Stimulated activated CD4-positive, alpha-beta T cell treated with anti-CD3 and anti-CD28 coated beads, TNF-alpha, amount 100 ng/mL, for 48 hours (primary cell): Measurements from ENCODE around the gene TTC33.
A peak's percentile ranks its signal among the peaks of the same experiment; 100 is the strongest.
"Not testable (repeated sequence)": the region's sequence is repeated elsewhere in the genome, so short reads cannot be mapped to it uniquely, and the experiment has no call there.

ENCODE experiments used
- DNase-seq, 3 donors: peaks; one replicate each; pipeline ENCODE4 v3.0.0-alpha.2; 2020; ENCODE audit warnings: low read depth in 3 of 3

Gene TTC33

DNA sequence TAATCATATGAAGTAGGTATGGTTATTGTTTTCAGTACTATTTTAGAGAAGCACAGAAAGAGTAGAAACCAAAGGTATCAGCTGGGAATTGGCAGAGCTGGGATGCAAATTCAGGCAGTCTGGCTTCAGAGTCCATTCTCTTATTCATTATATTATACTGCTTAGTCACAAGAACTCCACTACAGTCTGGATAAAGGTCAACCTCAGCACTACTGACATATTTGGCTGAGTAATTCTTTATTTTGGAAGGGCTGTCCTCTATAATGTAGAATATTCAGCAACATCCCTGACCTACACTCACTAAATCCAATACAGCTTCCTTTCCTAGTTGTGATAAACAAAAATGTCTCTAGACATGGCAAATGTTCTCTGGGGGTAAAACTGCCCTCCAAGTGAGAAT is 38.5 kb downstream of the TTC33 start:
- DNase-seq, result no peak

DNA sequence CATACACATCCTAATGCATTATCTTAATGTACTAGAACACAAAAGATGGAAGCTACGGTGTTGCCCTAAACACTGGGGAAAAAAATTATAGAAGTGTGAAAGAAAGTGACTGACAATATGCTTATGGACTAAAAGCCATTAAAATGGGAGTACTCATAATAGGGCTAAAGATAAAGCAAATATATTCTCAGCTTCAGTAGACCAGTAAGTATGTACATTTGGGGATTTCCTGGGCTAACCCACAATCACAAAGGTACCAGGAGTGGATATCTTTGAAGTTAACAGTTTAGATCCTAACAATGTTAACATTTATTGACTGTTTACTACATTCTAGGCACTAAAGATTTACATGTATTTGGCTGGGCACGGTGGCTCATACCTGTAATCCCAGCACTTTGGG is 39.2 kb downstream of the TTC33 start:
- no peak for DNase-seq

DNA sequence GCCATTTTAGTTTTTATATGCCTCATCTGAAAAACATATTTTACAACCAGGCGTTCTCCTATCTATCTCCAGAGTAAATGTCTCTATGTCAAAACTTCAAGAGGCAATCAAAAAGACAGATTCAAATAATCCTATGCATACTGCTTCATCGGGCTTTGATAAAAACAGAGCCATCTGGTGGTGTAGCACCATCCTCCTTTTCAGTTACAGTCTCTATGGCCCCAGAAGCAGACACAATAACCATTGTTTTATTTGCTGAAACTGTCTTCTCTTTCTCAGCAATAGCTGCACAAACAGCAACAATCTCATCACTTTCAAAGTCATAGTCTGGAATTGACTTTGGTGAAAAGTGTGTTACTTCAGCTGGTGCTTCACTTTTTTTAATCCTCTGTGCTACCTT is 39.8 kb downstream of the TTC33 start:
- no peak for DNase-seq

DNA sequence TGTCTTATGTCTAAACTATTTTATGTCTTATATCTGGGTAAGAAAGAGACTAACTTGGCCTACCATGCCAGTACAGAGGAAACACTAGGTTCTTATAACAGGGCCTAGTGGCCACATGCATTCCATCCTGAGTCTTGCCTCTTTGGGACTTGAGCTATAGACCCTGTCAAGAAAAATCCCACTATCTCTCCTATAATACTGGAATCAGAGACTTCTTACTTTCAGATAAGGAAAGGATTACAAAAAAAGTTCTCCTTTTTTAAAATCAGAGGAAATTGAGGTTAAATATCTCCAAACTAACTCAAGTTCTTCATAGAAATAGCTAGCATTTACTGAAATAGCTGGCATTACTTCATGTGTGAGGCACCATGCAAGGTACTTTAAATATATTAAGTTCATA is 41.8 kb downstream of the TTC33 start:
- no peak for DNase-seq

DNA sequence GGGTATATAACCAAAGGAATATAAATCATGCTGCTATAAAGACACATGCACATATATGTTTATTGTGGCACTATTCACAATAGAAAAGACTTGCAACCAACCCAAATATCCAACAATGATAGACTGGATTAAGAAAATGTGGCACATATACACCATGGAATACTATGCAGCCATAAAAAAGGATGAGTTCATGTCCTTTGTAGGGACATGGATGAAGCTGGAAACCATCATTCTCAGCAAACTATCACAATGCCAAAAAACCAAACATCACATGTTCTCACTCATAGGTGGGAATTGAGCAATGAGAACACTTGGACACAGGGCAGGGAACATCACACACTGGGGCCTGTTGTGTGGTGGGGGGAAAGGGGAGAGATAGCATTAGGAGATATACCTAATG is 45.2 kb downstream of the TTC33 start:
- DNase-seq, result not testable (repeated sequence)

DNA sequence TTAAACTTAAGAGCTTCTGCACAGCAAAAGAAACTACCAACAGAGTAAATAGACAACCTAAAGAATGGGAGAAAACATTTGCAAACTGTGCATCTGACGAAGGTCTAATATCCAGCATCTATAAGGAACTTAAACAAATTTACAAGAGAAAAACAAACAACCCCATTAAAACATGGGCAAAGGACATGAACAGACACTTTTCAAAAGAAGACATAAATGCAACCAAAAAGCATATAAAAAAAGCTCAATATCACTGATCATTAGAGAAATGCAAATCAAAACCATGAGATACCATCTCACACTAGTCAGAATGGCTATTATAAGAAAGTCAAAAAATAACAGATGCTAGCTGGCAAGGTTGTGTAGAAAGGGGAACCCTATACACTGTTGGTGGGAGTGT is 50.3 kb downstream of the TTC33 start:
- not testable (repeated sequence) for DNase-seq

DNA sequence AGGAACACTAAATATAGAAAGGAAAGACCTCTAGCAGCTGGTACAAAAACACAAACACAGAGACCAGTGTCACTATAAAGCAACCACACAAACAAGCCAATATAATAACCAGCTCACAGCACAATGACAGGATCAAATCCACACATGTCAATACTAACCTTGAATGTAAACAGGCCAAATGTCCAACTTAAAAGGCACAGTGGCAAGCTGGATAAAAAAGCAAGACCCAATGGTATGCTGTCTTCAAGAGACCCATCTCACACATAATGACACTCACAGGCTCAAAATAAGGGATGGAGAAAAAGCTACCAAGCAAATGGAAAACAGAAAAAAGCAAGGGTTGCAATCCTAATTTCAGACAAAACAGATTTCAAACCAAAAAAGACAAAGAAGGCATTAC is 53.7 kb downstream of the TTC33 start:
- not testable (repeated sequence) for DNase-seq

DNA sequence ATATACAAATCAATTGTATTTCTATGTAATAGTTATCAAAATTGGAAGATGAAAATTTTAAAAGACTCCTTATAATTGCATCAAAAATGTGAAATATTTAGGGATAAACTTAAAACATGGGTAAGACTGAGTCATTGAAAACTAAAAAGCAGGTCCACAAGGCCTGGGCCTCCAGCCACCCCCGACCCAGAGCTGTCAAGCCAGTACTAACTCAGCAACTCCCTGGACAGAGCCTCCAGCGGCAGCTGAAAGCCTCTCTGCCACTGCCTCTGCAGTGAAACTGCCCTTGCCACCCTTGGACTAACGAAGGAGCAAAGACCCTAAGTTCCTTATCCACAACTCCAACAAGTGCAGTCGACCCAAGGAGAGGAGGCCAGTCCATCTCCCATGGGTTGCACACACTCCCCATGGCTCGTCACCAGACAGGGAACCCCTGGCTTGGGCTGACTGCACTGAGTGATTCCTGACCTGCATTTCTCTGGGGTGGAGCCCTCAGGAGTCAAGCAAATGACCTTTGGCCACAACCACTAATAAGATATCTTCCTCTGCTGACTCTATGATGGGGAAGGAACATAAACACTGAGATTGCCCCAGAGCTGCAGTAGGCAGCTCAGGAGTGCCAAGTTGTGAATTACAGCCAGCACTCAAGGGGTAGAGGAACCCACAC is 55.5 kb downstream of the TTC33 start:
- no peak for DNase-seq

DNA sequence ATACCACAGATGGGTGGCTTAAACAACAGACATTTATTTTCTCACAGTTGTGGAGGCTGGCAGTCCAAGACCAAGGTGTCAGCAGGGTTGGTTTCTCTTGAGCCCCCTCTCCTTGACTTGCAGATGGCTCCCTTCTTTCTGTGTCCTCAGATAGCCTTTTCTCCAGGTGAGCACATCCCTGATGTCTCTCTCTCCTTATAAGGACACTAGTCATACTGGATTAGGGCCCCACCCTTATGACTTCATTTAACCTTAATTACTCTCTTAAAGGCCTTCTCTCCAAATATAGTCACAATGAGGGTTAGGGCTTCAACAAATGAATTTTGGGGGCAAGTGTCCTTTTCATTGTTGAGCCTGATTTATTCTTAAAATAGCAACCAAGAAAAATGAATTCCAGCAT is 61.3 kb downstream of the TTC33 start:
- DNase-seq, result no peak

DNA sequence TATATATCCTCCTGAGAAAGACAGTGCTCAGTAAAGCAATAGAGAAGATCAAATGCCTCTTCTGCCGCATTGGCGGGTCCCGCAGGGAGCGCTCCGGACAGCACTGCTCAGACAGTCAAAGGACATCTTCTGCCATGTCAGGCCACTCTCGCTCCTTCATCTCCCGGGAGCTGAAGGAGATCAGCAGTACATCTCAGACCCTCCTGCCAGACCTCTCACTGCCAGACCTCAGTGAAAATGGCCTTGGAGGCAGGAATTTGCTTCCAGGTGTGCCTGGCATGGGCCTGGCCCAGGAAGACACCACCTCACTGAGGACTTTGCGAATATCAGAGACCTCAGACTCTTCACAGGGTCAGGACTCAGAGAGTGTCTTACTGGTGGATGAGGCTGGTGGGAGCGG is 63.9 kb downstream of the TTC33 start:
- no peak for DNase-seq

DNA sequence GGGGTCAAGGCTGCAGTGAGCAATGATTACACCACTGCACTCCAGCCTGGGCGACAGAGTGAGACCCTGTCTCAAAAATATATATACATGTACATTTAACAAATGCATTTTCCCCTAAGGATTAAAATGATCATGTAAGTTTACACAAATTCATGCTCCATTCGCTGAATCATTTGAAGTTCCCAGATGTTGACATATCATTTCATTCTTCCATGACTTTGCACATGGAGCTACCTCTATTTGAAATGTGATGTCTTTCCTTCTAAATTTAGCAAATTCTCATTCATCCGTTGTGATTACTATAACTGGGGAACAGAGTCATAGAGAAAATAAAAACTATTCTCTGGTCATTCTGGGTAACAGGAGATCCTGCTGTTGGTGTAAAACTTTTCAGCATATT is 65.5 kb downstream of the TTC33 start:
- no peak for DNase-seq

DNA sequence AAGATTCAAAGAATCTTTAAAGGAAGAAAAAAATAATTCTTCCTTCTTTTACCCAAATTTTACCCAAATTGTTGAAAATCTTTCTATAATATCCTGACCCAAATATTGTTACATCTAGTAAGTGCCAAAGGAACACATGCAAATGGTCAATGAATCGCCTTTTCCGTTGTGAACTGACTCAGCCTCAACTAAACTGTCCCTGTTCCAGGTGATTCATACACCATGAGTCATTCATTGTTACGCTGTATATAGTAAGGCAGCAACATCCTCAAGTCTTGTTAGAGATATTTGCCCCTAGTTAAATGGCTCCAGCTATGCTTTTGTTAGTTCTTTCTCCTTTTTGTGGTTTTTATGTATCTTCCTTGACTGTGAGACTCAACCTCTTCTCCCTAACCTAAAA is 66.3 kb downstream of the TTC33 start:
- DNase-seq, result peak in 1 of 3 donors; percentile 21

DNA sequence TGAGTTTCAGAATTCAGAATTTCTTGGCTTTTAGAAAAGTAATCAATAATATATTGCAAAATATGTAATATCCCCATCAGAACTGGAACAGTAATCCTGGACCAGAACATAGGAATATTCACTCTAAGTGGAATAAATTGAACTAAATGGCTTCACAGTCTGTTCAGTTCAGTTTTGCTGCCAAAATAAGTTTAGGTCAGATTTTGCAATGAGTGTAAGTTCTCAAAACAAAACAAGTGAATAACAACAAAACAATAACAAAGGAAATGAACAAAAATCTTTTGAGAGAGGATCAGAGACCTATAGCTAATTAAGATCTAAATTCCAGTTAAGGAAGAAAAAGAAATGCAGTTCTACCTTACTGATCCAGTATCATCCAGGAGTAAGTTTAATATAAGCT is 66.8 kb downstream of the TTC33 start:
- no peak for DNase-seq

DNA sequence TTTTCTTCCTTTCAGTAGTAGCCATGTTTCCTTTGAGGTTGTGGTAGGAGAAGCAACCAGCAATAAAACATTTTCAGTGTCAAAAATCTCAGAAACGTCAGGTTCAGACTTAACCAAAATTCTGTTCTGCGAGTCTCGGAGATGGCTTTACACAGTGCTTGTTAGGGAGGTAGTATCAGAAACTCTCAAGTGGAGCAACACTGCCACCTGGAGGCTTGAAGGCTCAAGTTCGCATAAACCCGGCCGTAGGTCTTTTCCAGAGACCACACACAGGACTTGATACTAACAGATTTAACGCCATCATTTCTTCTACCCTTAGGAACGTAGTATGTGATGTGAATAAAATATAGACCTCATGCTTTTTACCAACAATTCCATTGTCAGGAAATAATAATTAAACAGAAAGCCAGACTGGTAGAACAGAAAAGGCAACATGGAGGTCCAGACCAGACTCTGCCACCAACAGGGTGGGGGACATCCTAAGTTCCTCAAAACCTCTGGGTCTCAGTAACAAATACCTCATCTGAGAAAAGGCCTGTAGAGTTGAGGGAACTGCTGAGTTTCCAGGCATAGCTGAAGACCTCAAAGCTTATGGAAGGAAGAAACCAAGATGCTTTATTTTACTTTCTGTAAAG is 67.5 kb downstream of the TTC33 start:
- DNase-seq, result peak; percentile 76 to 82 (median 81)

DNA sequence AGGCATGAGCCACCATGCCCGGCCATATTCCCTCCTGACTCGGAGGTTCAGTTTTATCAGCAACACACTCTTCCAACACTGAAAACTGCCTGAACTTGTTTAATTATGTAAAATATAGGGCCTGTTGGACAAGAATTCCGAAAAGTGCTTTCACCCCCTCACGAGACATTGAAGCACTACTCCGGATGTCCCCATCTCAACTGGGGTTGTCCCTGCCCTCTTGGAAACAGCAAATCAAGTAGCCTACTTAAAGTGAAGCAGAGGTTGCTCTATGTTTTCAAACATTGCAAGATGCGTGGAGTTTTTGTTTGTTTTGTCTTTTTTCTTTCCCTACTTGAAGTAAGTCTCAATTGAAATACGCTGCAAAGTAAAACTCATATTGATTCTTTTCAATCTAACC is 68.4 kb downstream of the TTC33 start:
- DNase-seq, result no peak

DNA sequence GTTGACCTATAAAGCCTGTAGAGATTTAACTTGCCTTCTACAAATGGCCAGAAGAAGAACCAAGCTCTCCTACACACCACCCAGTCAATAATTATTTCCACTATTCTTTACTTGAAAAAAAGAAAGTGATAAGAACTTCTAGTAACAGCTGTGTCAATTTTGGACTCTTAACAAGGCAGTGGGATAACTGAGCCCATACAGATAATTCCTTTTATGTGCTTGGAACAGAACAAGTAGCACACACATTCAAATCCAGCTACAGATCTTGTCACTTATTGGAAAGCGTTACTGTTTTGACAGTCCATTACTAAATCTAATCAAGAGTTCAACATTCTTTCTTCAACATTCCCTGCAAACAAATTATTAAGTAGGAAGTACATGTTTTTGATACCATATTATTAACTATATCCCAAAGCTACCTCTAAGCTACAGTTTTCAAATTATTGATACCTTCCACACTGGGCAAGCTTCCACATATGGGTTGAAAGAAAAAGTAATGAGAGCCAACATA is 69.7 kb downstream of the TTC33 start:
- no peak for DNase-seq

DNA sequence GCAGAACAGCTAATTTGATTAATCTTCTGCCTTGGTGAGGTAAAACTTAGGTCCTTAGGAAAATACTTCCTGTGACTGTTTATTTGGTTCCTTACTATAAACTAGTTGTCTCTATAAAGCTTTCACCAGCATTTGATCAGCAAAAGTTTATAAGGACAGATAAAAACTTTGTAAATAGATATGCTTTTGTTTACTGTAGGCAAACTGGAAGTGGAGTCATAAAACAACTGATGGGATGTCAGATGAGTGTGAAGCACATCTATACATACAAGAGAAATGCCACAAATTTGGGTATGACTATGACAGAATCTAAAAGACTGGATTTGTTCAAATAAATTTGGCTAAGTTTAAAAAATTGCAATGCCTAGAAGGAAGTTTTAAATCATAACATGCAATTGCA is 70.6 kb downstream of the TTC33 start:
- no peak for DNase-seq

DNA sequence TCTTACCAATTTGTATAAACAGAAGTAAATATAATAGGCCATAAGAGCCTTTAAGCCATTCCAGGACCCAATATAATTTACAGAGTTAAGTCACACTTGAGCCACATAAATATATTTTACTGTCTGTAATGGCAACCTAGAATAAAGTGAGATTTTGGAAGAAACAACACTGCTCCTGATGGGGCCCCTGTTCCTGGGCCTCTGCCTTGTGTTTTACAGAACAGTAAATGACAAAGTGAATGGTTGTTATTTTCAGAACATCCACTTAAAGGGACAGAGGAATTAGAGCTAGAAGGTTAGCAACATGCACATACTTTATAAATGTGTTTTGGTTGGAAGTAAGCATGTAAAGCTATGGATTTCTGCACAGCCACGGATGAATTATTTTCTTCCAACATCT is 72.5 kb downstream of the TTC33 start:
- DNase-seq, result no peak

DNA sequence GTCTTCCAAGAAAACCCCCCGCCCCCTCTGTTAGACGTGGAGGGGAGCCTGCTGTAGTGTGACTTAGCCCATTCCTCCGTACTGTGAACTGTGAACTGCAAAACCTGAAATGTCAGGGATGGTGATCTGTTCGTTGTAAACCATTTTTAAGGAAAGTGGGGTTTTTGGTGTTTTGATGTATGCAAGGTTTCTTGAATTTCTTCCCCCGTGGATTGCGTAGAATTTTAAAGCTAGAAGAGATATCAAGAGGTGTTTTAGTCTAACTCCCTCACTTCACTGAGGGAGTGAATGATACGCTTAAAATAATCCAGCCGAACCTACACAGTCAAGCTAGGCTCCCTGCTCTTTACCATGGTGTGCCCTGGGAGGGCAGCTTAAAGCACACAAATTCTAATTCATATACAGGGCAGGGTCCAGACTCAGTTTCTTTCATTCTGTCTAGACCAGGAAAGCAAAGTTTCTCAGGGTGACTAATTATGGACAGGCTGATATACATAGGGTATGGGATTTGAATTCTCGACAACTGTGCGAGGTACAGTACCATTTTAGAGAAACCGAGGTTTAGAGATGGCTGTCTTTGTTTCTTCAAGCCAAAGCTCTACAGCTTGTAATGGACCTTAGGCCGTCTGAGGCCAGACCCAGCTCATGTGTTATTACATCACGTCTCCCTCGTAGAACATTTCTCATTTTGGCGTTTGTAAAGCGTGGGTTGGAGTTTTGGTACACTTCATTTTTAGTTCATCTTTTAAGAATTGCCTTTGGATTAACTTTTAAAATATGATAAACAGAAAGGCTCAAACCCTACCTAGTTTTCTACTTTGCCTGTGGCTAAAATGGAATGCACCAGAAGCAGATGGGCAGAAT is 73.4 kb downstream of the TTC33 start:
- no peak for DNase-seq

DNA sequence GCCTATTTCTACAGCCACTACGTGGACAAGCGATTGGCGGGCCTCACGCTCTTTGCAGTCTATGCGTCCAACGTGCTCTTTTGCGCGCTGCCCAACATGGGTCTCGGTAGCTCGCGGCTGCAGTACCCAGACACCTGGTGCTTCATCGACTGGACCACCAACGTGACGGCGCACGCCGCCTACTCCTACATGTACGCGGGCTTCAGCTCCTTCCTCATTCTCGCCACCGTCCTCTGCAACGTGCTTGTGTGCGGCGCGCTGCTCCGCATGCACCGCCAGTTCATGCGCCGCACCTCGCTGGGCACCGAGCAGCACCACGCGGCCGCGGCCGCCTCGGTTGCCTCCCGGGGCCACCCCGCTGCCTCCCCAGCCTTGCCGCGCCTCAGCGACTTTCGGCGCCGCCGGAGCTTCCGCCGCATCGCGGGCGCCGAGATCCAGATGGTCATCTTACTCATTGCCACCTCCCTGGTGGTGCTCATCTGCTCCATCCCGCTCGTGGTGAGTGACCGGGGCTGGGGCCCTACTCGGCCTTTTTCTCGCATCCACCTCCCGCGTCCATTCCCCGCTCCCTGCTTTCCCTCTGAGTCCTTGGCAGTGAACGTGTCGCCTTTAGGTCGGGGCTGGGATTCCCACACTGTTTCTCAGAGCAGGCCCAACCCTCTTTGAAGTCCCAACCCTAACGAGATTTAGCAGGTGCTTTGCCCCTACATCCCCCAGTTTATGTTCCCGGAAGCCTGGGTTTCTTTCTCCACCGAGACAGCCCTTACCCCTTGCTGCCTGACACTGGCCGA is 74.2 kb downstream of the TTC33 start:
- peak in 1 of 3 donors; percentile 17 for DNase-seq

DNA sequence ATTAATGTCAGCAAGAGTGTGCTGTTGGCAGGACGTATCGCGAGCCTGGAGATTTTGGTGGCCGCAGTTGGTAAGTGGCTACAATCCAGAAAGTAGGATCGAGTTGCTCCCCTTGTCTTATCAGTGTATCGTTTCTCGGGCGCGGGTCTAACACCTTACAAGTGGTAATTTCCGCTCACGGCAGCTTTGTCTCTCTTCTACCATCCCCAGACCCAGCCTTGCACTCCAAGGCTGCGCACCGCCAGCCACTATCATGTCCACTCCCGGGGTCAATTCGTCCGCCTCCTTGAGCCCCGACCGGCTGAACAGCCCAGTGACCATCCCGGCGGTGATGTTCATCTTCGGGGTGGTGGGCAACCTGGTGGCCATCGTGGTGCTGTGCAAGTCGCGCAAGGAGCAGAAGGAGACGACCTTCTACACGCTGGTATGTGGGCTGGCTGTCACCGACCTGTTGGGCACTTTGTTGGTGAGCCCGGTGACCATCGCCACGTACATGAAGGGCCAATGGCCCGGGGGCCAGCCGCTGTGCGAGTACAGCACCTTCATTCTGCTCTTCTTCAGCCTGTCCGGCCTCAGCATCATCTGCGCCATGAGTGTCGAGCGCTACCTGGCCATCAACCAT is 74.9 kb downstream of the TTC33 start:
- DNase-seq, result peak in 1 of 3 donors; percentile 16
